Measurements from ENCODE around the gene STRN.
"Not testable (repeated sequence)": the region's sequence is repeated elsewhere in the genome, so short reads cannot be mapped to it uniquely, and the experiment has no call there.

STRN gene

GRCh38 chr2:36824683-36825082 is 141.7 kb downstream of the STRN start:
- not testable (repeated sequence) for DNase-seq

- no peak for DNase-seq
These were observed 142.1 kb downstream of the STRN start for GRCh38 chr2:36824273-36824672.

- DNase-seq: no peak
These were observed 142.5 kb downstream of the STRN start for GRCh38 chr2:36823862-36824261.

GRCh38 chr2:36820942-36821605 is 145.3 kb downstream of the STRN start:
- no peak for DNase-seq

GRCh38 chr2:36819095-36819711 is 147.1 kb downstream of the STRN start:
- DNase-seq: no peak

GRCh38 chr2:36818542-36818941 is 147.8 kb downstream of the STRN start:
- no peak for DNase-seq

GRCh38 chr2:36812196-36812595 is 154.1 kb downstream of the STRN start:
- peak in 1 of 3 donors; percentile 5 for DNase-seq

GRCh38 chr2:36811071-36811470 is 155.3 kb downstream of the STRN start:
- no peak for DNase-seq

GRCh38 chr2:36809069-36809445 is 157.3 kb downstream of the STRN start:
- DNase-seq: no peak

GRCh38 chr2:36808386-36809068 is 157.8 kb downstream of the STRN start:
- no peak for DNase-seq

- no peak for DNase-seq
These were observed 159.0 kb downstream of the STRN start for GRCh38 chr2:36807223-36807886.

GRCh38 chr2:36805635-36806224 is 160.6 kb downstream of the STRN start:
- DNase-seq: no peak

- DNase-seq: no peak
These were observed 163.4 kb downstream of the STRN start for GRCh38 chr2:36802952-36803351.

- DNase-seq: no peak
These were observed 165.2 kb downstream of the STRN start for GRCh38 chr2:36801088-36801487.

GRCh38 chr2:36800381-36800780 is 166.0 kb downstream of the STRN start:
- no peak for DNase-seq

- no peak for DNase-seq
These were observed 167.6 kb downstream of the STRN start for GRCh38 chr2:36798724-36799123.

- no peak for DNase-seq
These were observed 168.8 kb downstream of the STRN start for GRCh38 chr2:36797324-36798070.
